Gastrocnemius medialis (tissue), 4 donors: ENCODE measurements around the gene SMURF2. TPM values are rescaled to one million over a fixed set of nuclear protein-coding genes. Genes with fewer than 3 reads are reported as not detected.

Experiments
- ATAC-seq, 2 donors: fragments of 150-250 bp; one replicate each; pipeline ENCODE4 v1.9.1; 2016
- DNase-seq, 2 donors: peaks; one replicate each; pipeline ENCODE4 v3.0.0-alpha.2; 2019
- H3K27ac ChIP-seq, 4 donors: fragments of 200-600 bp; sonication (generic); 1 replicate in 1 of 4; 2 replicates in 3 of 4; pipeline ENCODE4 v1.5.1; 2016 to 2018; ENCODE audit warnings: mild to moderate bottlenecking in 2 of 4, moderate library complexity in 1 of 4
- H3K27me3 ChIP-seq, 3 donors: fragments of 200-600 bp; sonication (generic) in 2 of 3; 1 replicate in 1 of 3; 2 replicates in 2 of 3; pipeline versions ENCODE4 v1.5.1 to v1.6.0; 2016 to 2019; ENCODE audit warnings: mild to moderate bottlenecking in 1 of 3, moderate library complexity in 1 of 3
- H3K36me3 ChIP-seq, 2 donors: fragments of 200-600 bp; sonication (generic) in 1 of 2; one replicate each; pipeline ENCODE4 v1.5.1; 2017 to 2018
- H3K4me1 ChIP-seq, 2 donors: fragments of 200-600 bp; sonication (generic) in 1 of 2; one replicate each; pipeline ENCODE4 v1.5.1; 2016 to 2017; ENCODE audit warnings: mild to moderate bottlenecking in 2 of 2
- H3K4me3 ChIP-seq, 4 donors: fragments of 200-600 bp; sonication (generic) in 3 of 4; 1 replicate in 1 of 4; 2 replicates in 3 of 4; pipeline ENCODE4 v1.5.1; 2016 to 2019; ENCODE audit warnings: mild to moderate bottlenecking in 2 of 4
- H3K9me3 ChIP-seq, 3 donors: fragments of 200-600 bp; sonication (generic) in 2 of 3; 1 replicate in 1 of 3; 2 replicates in 2 of 3; pipeline ENCODE4 v1.5.1; 2016 to 2019
- POLR2A ChIP-seq, 2 donors: fragments of 450-650 bp; IDR thresholded peaks; one replicate each; pipeline ENCODE4 v1.6.1; 2017; ENCODE audit warnings: antibody characterized with exemption in 2 of 2, mild to moderate bottlenecking in 2 of 2, moderate library complexity in 2 of 2
- in situ Hi-C, 4 donors: fragments of 200-750 bp; cut with MboI; loops; one replicate each; pipeline versions ENCODE4 v1.15.0 to v1.8.0; 2017; ENCODE audit warnings: low sequenced_read_pairs in 4 of 4
- intact Hi-C: fragments of 100-400 bp; cut with DNase I; formaldehyde crosslinking; loops from one replicate; pipeline ENCODE4 v1.15.1; 2023; ENCODE audit warnings: low total_unique reads
- total RNA-seq, 4 donors: library from RNA; depleted of rRNA; stranded (reverse); fragments of >200 nt; gene quantifications; one replicate each; pipeline versions ENCODE4 v1.1.0 to v1.2.3, GENCODE V29; 2016
- TF ChIP-seq, protein P1 (sequence below), 5 experiments: fragments of 450-650 bp in 3 of 5; fragments of 200-600 bp in 2 of 5; sonication (generic) in 2 of 5; IDR thresholded peaks in 4 of 5; conservative IDR thresholded peaks in 1 of 5; 1 replicate in 4 of 5; 2 replicates in 1 of 5; pipeline ENCODE4 v1.5.1; 2016 to 2019; ENCODE audit warnings: antibody characterized with exemption in 5 of 5, mild to moderate bottlenecking in 3 of 5, moderate library complexity in 3 of 5

The SMURF2 gene
- total RNA-seq, 4 donors from 2014 or later = 8.9 to 15.3 (median 11.4) TPM

DNA sequence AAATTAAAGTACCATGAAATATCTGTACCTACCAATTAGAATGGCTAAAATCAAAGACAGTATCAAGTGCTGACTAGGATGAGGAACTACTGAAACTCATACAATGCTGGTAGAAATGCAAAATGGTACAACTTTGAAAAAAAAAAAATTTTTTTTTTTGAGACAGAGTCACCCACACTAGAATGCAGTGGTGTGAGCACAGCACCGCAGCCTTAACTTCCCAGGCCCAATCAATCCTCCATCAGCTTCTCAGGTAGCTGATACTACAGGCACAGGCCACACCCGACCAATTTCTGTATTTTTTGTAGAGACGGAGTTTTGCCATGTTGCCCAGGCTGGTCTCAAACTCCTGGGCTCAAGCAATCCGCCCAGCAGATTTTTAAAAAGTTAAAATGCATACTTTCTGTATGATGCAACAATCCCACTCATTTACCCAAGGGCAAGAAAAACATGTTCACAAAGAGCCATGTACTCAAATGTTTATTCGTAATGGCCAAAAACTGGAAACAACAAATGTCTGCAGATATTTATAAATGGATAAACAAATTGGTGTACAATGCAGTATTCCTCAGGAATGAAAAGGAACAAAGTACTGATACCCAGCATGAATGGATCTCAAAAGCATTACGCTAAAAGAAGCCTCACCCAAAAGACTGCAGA is 8.7 kb downstream of the SMURF2 start:
- DNase-seq = no peak
- ATAC-seq = no peak
- Histone ChIP-seq H3K9me3 (no peaks in the 10 kb centered on the region), H3K36me3 (no peaks in the 10 kb centered on the region), H3K4me1 (peaks cover 5 to 9% of the 10 kb centered on the region in 2 donors), H3K4me3 (no peak overlapping the region), H3K27ac (no peak overlapping the region), H3K27me3 (no peaks in the 10 kb centered on the region)
- in situ Hi-C loops = no loop called here
- intact Hi-C loops = no loop called here
- TF ChIP-seq, protein P1, sequence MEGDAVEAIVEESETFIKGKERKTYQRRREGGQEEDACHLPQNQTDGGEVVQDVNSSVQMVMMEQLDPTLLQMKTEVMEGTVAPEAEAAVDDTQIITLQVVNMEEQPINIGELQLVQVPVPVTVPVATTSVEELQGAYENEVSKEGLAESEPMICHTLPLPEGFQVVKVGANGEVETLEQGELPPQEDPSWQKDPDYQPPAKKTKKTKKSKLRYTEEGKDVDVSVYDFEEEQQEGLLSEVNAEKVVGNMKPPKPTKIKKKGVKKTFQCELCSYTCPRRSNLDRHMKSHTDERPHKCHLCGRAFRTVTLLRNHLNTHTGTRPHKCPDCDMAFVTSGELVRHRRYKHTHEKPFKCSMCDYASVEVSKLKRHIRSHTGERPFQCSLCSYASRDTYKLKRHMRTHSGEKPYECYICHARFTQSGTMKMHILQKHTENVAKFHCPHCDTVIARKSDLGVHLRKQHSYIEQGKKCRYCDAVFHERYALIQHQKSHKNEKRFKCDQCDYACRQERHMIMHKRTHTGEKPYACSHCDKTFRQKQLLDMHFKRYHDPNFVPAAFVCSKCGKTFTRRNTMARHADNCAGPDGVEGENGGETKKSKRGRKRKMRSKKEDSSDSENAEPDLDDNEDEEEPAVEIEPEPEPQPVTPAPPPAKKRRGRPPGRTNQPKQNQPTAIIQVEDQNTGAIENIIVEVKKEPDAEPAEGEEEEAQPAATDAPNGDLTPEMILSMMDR (IDR thresholded peaks at IDR 0.05 in 4 of 5, conservative IDR thresholded peaks at IDR 0.05 in 1 of 5) = no peak
- TF ChIP-seq POLR2A (IDR thresholded peaks at IDR 0.05) = no peak

DNA sequence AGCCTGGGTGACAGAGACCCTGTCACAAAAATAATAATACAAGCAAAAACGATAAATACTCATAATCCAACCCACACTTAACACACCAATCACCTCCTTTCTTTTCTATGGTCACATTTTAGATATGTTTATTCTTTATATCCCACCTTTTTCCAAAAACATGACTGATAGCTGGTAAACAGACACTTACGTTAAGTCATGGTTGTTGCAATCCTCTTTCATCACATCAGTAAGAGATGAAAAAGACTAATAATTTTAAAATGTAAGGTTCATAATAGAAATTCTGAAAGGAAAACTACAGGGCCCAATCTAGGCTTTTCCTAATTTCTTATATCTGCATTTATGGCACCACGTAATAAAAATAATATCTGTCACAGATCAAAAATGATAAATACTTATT is 10.2 kb downstream of the SMURF2 start:
- in situ Hi-C loops = no loop called here
- no peak for ATAC-seq

DNA sequence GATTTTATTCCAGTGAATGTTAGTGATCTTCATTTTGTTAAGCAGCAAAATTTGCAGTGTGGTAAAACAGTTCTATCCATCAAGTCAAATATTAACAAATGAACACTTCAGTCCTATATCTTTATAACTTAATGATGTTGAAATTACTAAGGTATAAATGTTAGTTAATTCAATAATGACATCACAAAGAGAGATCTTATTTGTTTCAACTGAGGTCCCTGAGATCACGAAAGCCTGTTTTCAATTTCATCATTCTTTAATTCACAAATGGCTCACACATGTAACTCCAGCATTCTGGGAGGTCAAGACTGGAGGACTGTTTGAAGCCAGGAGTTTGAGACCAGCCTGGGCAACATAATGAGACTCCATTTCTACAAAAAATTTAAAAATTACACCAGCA is 13.9 kb downstream of the SMURF2 start:
- in situ Hi-C loops (loop anchor here in 1 of 4 donors (10.0 kb wide), 2 partner anchors 143 to 223 kb away; partner anchors contain the start of genes CEP95 and DDX5), intact Hi-C loops (loop anchor here (10.0 kb wide), 1 partner anchor 223 kb away; no protein-coding TSS in a partner anchor)
- no peaks in the 10 kb centered on the region for H3K9me3 ChIP-seq
- no peak overlapping the region for H3K4me3 ChIP-seq
- DNase-seq = no peak
- no peak overlapping the region for H3K27ac ChIP-seq
- ATAC-seq = no peak
- H3K36me3 ChIP-seq = no peaks in the 10 kb centered on the region
- H3K4me1 ChIP-seq = peaks cover 4 to 5% of the 10 kb centered on the region in 2 donors
- TF ChIP-seq, protein P1 (IDR thresholded peaks at IDR 0.05 in 4 of 5, conservative IDR thresholded peaks at IDR 0.05 in 1 of 5) = no peak
- no peak for TF ChIP-seq POLR2A (IDR thresholded peaks at IDR 0.05)
- H3K27me3 ChIP-seq = no peaks in the 10 kb centered on the region

More for the DNA sequence above, 10.2 kb downstream of the SMURF2 start:
- Histone ChIP-seq H3K9me3 (no peaks in the 10 kb centered on the region), H3K36me3 (no peaks in the 10 kb centered on the region), H3K4me1 (peaks cover 5 to 9% of the 10 kb centered on the region in 2 donors), H3K27me3 (no peaks in the 10 kb centered on the region), H3K4me3 (no peak overlapping the region), H3K27ac (no peak overlapping the region)
- DNase-seq = no peak
- intact Hi-C loops = no loop called here
- TF ChIP-seq POLR2A (IDR thresholded peaks at IDR 0.05) = no peak
- TF ChIP-seq, protein P1 (IDR thresholded peaks at IDR 0.05 in 4 of 5, conservative IDR thresholded peaks at IDR 0.05 in 1 of 5) = no peak

DNA sequence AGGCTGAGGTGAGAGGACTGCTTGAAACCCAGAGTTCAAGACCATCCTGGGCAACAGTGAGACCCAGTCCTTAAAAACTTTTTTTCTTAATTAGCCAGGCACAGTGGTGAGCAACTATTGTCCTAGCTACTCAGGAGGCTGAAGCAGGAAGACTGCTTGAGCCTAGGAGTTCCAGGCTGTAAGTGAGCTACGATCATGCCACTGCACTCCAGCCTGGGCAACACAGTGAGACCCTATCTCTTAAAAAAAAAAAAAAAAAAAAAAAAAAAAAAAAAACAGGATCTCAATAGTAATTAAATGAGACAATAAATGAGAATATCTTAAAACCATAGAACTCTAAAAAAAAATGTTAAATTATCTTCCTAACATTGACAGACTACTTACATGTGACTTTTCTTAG is 14.3 kb downstream of the SMURF2 start:
- Histone ChIP-seq H3K36me3 (no peaks in the 10 kb centered on the region), H3K27me3 (no peaks in the 10 kb centered on the region), H3K4me1 (peaks cover 4 to 5% of the 10 kb centered on the region in 2 donors), H3K4me3 (no peak overlapping the region), H3K9me3 (no peaks in the 10 kb centered on the region), H3K27ac (no peak overlapping the region)
- DNase-seq = no peak
- ATAC-seq = no peak
- in situ Hi-C loops (loop anchor here in 1 of 4 donors (10.0 kb wide), 2 partner anchors 143 to 223 kb away; partner anchors contain the start of genes CEP95 and DDX5), intact Hi-C loops (loop anchor here (10.0 kb wide), 1 partner anchor 223 kb away; no protein-coding TSS in a partner anchor)
- TF ChIP-seq, protein P1 (IDR thresholded peaks at IDR 0.05 in 4 of 5, conservative IDR thresholded peaks at IDR 0.05 in 1 of 5) = no peak
- no peak for TF ChIP-seq POLR2A (IDR thresholded peaks at IDR 0.05)
